NCI-H1694 (cell line): ENCODE results near the gene SRP9.
"Not testable (repeated sequence)": the region's sequence is repeated elsewhere in the genome, so short reads cannot be mapped to it uniquely, and the experiment has no call there.

Experiments
- DNase-seq: peaks from one replicate; lab custom pipeline; 2025; lab: John Stamatoyannopoulos, UW

SRP9 gene

GRCh38 chr1:225755671-225756319 is 21.8 kb upstream of the SRP9 start:
- DNase-seq = no peak

GRCh38 chr1:225757927-225758656 is 19.5 kb upstream of the SRP9 start:
- DNase-seq = no peak

GRCh38 chr1:225759972-225760371 is 17.7 kb upstream of the SRP9 start:
- not testable (repeated sequence) for DNase-seq

GRCh38 chr1:225760531-225760930 is 17.1 kb upstream of the SRP9 start:
- no peak for DNase-seq

- DNase-seq = not testable (repeated sequence)
Measured at GRCh38 chr1:225761395-225761794, 16.2 kb upstream of the SRP9 start.

GRCh38 chr1:225762002-225762441 is 15.6 kb upstream of the SRP9 start:
- DNase-seq = no peak

GRCh38 chr1:225762444-225762843 is 15.2 kb upstream of the SRP9 start:
- DNase-seq = no peak

GRCh38 chr1:225763716-225764548 is 13.7 kb upstream of the SRP9 start:
- DNase-seq = no peak

- no peak for DNase-seq
Measured at GRCh38 chr1:225765982-225766674, 11.5 kb upstream of the SRP9 start.

GRCh38 chr1:225766967-225767633 is 10.5 kb upstream of the SRP9 start:
- DNase-seq = peak; percentile 90

GRCh38 chr1:225767634-225768540 is 9.7 kb upstream of the SRP9 start:
- peak; percentile 88 for DNase-seq

- DNase-seq = no peak
Measured at GRCh38 chr1:225768662-225769426, 8.8 kb upstream of the SRP9 start.

GRCh38 chr1:225769687-225770086 is 7.9 kb upstream of the SRP9 start:
- DNase-seq = no peak

GRCh38 chr1:225770561-225771248 is 6.9 kb upstream of the SRP9 start:
- no peak for DNase-seq

GRCh38 chr1:225771661-225772322 is 5.8 kb upstream of the SRP9 start:
- no peak for DNase-seq

- DNase-seq = peak; percentile 92
Measured at GRCh38 chr1:225772323-225772768, 5.3 kb upstream of the SRP9 start.

GRCh38 chr1:225772848-225773247 is 4.8 kb upstream of the SRP9 start:
- DNase-seq = no peak
